Activated CD4-positive, alpha-beta T cell treated with anti-CD3 and anti-CD28 coated beads for 24 hours (primary cell): ENCODE results near the gene ZFAND2B.
A peak's percentile ranks its signal among the peaks of the same experiment; 100 is the strongest.

Source experiments
- DNase-seq, 2 donors: peaks; one replicate each; pipeline ENCODE4 v3.0.0-alpha.2; 2020; ENCODE audit warnings: low read depth in 2 of 2

ZFAND2B gene

DNA sequence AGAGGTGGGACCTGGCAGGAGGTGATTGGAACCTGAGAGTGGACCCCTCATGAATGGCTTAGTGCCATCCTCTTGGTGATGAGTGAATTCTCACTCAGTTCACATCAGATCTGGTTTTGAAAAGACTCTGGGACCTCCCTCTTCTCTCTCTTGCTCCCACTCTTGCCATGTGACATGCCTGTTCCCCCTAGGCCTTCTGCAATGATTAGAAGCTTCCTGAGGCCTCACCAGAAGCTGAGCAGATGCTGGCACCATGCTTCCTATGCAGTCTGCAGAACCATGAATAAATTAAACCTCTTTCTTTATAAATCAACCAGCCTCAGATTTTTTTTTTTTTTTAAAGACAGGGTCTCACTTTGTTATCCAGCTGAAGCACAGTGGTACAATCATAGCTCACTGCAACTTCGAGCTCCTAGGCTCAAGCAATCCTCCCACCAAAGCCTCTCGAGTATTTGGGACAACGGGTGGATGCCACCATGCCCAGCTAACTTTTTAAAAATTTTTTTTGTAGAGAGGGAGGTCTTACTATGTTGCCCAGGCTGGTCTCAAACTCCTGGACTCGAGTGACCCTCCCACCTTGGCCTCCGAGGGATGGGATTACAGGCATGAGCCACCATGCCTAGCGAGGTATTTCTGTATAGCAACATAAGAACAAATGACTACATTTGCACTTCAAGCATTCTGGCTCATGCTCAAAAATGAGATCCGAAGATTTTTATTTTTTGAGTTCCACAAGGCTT, 2.0 kb upstream of the ZFAND2B start:
- no peak for DNase-seq

DNA sequence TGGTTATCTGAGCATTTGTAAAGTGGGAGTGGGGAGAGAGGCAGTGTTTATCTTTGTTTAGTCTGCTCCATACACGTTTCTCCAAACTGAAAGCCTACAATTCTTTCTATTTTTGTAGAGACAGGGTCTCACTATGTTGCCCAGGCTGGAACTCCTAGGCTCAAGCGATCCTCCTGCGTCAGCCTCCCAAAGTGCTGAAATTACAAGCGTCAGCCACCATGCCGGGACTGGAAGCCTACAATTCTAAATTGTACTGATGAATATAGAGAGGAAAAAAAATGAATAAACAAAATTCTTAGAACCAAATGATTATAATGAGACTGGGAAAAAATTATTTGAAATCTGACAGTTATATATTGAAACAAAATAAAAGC, 1.4 kb upstream of the ZFAND2B start:
- DNase-seq, result no peak

DNA sequence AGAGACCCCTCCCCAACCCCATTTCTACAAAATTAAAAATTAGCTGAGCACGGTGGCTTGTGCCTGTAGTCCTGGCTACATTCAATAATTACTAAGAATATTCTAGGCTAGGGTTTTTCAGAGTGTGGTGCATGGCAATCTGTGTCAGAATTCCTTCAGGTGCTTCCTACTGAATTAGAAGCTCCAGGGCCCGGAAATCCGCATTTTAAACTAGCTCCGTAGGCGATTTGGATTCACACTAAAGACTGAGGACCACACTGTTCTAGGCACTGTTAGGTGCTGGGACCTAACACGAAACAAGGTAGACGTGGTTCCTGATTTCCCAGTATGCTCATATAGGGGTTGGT, 628 bp upstream of the ZFAND2B start:
- no peak for DNase-seq

DNA sequence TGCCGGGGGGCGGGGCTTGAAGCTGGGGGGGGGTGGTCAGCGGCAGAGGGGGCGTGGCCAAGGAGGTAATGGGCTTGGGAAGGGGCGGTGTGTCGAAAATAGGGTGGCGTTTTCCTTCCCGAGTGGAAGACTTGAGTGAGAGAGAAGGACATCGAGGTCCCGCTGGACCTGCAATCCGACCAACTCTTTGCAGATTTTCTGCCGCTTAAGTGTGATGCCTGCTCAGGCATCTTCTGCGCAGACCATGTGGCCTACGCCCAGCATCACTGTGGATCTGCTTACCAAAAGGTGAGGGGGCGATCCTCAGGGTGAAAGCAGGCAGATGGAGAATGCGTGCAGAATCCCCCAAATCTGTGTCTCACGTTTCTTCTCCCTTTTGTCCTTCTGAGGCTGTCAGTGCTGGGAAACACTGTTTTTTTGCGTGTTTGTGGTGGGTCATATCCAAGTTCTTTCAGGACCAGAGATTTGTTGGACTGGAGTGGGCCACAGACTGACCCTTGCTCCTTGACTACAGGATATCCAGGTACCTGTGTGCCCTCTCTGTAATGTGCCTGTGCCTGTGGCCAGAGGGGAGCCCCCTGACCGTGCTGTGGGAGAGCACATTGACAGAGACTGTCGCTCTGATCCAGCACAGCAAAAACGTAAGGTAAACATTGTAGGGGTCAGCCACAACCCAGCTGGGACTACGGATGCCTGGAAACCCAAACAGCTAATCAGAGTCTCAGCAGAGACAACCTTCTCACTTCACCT, 727 bp downstream of the ZFAND2B start:
- no peak for DNase-seq

DNA sequence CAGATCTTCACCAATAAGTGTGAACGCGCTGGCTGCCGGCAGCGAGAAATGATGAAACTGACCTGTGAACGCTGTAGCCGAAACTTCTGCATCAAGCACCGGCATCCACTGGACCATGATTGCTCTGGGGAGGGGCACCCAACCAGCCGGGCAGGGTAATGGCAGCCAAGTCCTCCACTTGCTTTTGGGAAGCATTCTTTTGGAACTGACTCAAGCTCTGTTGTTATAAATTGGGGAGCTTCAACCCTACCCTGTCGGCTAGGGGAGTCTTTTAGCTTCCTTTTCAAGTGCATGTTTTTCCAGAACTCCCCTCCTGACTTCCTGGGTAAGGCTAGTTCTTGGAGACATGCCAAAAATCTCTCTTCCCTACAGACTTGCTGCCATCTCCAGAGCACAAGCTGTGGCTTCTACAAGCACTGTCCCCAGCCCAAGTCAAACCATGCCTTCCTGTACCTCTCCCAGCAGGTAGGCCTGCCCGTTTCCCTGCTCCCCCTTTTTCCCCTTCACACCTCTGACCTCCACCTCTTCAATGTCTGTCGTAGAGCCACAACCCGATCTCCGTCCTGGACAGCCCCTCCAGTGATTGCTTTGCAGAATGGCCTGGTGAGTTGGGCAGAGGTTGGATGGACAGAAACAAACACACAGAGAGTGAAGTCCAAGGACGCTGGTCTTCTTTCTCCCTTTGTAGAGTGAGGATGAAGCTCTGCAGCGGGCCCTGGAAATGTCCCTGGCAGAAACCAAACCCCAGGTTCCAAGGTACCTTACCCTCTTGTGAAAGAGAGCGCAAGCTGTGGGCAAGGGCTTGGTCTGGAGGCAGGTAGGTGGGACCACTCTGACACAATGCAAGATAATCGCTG, 1.5 kb downstream of the ZFAND2B start:
- DNase-seq, result no peak

DNA sequence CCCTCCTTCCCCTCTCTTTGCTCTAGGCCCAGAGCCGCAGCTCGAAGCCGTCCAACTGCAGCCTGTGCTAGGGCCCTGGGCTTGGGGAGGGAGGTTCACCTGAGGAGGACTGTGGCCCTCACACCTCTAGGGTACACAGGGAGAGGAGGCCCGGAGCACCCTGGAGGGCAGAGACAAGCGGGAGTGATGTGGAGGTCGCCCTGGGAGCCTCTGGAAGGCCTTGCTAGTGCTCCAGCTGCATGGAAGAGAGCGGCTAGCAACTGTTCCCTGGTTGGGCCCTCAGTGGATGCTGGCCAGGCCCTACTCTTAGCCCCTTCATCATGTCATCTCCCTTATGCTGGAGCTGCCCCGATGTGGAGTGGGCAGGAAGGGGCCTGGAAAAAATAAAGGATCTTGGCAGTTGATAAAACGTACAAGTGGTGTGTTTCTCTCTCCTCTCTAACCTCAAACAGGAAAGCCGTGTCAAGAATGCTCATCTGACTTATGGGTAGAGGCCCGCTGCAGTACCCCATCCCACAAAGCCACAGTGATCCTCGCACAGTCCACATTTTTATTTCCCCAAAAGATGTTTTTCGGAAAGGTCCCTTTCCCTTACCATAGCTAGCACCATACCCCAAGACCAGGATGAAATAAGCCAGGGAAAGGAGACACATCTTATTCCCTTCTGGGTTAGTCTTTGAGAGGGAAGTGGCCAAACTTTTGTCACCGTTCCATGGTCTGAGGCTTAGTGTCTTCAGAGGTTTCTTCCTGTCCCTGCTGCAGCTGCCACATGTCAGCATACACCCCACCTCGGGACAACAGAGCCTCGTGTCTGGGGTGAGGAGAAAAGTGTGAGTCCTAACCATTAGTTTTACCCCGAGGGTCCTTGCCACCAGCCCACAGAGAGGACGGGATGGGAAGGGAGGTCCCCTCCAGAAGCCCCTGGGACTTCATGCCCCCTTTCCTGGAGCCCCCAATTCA, 2.9 kb downstream of the ZFAND2B start:
- no peak for DNase-seq

DNA sequence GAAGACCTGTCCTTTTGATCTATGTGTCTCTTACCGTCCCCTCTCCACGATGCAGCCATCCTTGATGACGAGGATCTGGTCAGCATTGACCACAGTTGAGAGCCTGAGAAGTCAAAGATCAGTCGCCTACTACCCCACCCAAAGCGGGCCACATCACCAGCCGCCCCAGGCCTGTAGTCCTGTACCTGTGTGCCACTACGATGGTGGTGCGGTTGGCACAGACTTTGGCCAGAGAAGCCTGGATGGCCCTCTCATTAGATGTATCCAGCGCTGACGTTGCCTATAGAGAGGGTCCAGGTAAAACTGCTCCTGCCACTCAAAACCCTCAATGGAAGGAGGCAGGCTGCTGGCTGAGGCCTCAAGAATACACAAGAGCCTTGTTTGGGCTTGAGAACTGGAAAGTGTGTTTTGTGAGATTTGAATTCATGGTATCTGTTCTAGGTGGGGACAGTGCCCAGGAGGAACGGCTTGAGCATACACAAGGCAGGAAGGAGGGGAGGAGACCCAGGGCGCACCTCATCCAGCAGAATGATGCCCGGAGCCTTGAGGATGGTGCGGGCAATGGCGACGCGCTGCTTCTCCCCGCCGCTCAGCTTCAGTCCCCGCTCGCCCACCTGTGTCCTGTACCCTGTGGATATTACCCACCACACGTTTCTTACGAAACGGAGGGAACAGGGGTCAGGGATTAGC, 3.8 kb downstream of the ZFAND2B start:
- no peak for DNase-seq

DNA sequence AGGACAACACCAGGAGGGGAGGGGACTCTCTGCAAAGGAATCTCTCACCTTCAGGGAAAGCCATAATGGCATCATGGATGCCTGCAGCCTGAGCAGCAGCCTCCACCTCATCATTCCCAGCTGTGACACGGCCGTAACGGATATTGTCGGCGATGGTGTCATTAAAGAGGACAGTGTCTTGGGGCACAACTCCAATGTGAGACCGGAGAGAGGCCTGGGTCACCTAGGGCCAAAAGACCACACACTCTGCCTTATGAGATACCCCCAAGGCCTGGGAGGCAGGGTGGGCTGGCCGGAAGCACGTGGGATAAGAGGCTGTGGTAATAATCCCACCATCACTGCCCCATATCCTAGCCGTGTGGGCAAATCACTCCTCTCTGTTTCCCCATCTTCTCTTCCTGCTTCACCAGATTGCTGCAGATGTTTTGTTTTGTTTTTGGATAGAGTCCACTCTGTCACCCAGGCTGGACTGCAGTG, 4.3 kb downstream of the ZFAND2B start:
- DNase-seq, result no peak

DNA sequence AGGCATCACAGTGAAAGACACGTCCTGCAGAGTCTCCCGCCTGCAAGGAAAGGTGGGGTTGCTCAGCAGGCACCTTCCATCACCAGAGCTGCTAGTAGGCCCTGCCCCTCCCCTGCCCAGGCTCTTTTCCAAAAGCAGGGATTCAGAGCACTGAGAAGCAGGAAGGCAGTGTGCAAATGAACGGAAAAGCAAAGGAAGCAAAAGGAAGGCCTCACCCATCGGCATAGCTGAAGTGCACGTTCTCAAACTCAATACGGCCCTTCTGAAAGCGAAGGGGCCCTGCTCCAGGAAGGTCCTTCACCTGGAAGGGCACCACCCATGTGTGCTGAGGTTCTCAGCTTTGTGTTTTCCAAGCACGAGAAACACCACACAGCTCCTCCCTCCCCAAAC, 6.4 kb downstream of the ZFAND2B start:
- DNase-seq, result no peak

DNA sequence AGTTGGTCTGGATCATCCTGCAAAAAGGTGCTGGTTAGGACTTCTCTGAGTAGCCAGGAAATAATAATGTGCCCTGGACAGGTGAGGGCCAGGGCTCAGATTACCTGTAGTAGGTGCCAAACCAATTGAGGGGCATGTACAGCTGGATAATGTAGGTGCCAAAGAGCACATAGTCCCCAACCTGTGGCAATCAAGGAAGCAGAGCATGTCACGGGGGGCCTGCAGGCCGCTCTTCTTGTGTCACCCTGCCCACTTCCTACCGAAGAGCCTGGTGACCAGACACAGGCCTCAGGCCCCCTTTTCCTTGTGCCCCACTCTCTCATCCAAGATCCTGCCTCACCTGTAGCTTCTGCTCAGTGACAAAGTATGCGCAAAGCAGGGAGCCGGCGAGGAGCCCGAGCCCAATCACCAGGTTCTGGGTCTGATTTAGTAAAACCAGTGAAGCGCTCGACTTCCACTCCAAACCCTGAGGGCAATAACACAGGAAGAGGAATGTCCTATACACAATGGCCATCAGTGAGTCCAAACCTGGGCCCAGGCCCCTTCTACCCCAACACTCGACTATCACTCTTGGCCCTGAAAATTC, 7.0 kb downstream of the ZFAND2B start:
- no peak for DNase-seq

DNA sequence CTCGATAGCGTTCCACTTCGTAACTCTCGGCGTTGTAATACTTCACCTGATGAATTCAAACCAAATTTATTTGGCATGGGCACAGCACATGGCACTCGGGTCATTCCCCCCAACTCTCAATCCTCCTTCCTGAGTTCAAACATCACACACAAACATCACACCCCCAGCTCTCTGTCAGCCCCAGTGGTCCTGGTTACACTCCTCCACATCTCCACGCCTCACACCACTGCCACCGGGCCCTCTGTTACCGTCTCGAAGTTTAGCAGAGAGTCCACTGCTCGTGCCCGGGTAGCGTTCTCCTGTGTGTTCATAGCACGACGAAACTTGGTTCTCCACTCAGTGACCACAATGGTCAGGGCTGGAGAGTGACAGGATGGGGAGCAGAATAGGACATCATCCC, 7.6 kb downstream of the ZFAND2B start:
- no peak for DNase-seq

DNA sequence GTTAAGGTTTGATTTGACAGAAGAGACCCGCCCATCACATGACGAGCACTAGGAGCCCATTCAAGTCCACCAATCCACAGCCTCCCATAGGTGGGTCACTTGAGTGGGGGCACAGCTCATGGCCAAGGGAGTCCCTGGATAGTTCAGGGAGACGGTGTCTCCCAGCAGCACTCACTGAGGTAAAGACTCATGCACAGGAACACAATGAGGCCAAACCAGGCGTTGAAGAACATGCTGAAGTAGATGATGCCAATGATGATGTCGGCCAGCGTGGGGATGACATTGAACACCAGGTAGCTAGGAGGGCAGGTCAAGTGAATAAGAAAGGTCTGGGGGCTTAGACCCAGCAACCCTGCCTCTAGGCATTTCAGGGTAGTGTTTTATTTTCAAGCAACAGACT, 8.2 kb downstream of the ZFAND2B start:
- no peak for DNase-seq

DNA sequence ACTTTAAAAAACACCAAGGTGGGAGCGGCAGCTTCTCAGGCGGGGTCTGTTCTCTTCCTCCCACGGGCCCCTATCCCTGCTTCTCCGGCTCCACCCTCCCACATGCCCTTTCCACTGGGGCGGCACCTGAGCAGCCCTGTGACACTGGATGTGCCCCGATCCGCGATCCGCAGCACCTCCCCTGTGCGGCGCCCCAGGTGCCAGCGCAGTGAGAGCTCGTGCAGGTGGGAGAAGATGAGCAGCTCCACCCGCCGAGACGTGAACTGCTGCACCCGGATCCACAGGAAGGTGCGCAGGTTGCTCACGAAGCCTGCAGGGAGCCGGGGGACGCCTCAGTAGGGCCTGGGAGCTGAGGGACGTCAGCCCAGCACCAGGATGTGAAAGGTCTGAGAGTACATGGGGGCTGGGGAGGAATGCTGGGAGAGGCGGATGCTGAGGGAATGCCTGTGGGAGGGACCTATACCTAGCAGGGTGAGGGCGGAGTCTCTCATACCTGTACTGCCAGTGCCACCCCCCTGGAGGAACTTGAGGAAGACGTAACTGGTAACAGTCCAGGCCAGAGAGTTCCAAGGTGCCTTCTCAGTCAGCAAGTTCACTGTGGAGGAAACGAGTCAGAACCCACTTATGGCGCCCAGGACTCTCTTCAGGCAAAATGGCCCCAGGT, 9.4 kb downstream of the ZFAND2B start:
- no peak for DNase-seq

DNA sequence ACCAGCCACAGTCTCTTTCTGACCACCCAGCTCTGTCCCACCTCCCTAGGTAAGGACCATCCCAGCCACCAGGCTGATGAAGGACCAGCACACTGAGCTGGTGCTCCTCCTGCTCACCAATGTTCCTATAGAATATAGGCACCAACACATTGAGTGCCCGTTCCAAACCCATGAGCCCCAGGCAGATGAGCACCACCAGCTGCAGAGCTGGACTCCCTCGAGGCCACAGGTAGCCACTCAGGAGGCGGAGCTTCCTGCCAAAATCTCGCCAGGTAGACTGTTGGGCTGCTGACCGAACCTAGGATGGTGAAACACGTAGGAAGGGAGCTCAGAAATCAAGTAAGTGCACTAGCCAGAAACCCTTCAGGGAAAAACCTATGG, 9.9 kb downstream of the ZFAND2B start:
- no peak for DNase-seq

DNA sequence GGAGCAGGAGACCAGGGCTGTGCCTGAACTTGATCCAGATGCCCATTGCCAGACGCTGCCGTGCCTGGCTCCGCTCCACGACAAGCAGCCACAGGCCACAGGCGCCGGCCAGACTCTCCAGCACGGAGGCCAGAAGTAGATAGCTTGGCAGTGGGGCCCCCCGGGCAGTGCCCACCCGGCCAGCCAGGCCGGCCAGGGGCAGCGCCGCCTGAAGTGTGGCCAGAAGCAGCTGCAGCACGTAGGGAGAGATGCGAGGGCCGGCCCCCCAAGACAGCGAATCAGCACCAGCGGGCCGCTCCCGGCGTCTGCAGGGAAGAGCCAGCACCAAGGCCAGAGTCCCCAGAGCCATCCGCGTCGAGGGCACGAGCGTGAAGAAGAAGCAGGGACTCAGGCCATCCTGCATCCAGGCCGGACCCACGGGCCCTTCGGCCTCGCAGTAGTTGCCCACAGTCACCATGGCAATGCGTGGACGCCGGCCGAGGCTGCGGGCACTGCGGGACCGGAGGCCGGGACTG, 11.7 kb downstream of the ZFAND2B start:
- no peak for DNase-seq

DNA sequence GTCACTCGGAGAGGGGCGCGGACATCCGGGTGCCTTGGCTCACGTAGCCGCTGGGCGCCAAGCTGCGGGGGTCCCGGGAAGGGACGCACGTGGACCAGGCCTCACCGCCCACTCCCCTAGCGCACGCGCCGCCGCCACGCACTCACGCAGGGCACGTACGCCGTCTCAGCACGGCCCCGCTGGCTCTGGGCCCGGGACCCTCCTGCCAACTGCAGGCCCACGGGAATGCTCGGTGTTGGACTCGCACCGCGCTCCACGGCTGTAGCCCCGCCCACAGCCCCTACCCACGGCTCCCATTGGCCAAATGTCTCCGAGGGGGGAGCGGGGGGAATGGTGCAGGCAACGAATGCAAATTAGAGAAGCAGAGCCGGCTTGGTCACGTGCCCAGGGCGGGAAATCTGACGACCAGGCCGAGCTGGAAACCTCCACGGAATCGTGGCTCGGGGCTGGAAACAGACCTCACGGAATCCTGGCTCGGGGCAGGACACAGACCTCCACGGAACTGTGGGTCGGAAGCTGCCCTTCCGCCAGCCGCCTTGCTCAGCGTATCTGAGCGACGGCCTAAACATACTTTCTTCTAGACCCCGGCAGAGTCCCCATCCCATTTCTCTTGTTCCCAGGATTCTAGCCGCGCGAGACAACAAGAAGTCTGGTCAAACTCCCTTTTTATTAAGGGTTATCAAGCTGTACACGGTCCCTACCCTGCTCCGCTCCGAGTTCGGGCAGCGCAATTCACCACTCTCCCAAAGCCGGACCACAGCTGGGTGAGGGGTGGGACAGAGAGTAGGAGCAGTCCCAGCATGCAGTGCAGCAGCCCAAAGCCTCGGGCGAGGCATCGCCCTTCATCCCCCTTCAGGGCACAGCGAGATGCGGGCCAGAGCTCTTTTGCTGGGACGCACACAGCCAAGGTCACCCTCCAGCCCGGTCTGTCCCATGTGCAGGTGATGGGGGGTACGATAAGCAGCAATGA, 12.4 kb downstream of the ZFAND2B start, which contains the start of gene ABCB6:
Gene ABCB6 (minus strand): TSS at position 227 of the 970 bp plus-strand sequence. CDS start 285 bp downstream, outside the sequence.
- DNase-seq, result peak; percentile 83 to 87

DNA sequence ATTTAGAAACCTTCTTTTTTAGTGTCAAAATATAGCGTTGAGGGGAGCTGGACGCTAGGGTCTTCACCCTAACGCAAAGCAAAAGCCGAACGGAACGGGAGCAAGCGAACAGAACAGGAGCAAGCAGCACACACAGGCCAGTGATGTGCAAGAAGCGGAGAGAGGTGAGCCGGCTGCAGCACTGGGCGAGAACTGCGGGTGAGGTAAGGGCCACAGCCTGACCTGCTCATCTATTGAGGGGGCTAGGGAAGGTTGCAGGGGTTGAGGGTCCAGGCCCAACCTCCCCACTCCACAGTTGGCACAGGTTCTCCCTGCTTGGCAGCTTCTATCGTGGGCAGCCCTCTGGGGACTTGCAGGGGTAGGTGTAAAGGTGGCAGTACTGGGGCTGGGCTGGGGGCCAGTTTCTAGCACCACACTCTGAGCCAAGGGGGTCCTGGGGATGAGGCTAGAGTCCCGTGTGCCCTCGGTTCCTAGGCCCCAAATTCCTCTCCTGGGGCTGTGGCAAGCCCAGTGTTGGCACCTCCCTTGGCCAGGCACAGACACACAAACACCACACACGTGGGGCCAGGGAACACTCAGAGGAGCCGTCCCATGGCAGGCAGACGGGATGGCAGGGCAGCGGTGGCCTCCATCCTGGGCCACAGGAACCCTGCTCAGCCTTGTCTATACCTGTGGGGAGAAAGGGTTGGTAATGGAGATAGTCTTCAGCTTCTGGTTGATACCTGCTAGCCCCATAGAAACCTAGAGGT, 13.4 kb downstream of the ZFAND2B start:
- no peak for DNase-seq
